ENCODE data around the gene ZBTB17.

The ZBTB17 gene

GRCh38 chr1:16019644-16020277 is 43.9 kb upstream of the ZBTB17 start:
- H3K4me3 ChIP-seq (ENCODE audit: low read depth, low read length): no peak overlapping the region
- no peak for TF ChIP-seq CTCF (IDR thresholded peaks at IDR 0.05; ENCODE audit: low read depth, low read length)
- DNase-seq: no peak
- H3K36me3 ChIP-seq: no peaks in the 10 kb centered on the region
- no peaks in the 10 kb centered on the region for H3K27me3 ChIP-seq (ENCODE audit: insufficient read depth, low read depth, severe bottlenecking)
- no peaks in the 10 kb centered on the region for H3K9me3 ChIP-seq (ENCODE audit: severe bottlenecking)
- no peak overlapping the region for H3K27ac ChIP-seq

- H3K27ac ChIP-seq: no peak overlapping the region
- H3K36me3 ChIP-seq: no peaks in the 10 kb centered on the region
- no peak for TF ChIP-seq CTCF (IDR thresholded peaks at IDR 0.05; ENCODE audit: low read depth, low read length)
- DNase-seq: no peak
- H3K27me3 ChIP-seq (ENCODE audit: insufficient read depth, low read depth, severe bottlenecking): no peaks in the 10 kb centered on the region
- H3K9me3 ChIP-seq (ENCODE audit: severe bottlenecking): no peaks in the 10 kb centered on the region
- H3K4me3 ChIP-seq (ENCODE audit: low read depth, low read length): no peak overlapping the region
These were observed 43.1 kb upstream of the ZBTB17 start for GRCh38 chr1:16018749-16019643.

- no peaks in the 10 kb centered on the region for H3K27me3 ChIP-seq (ENCODE audit: insufficient read depth, low read depth, severe bottlenecking)
- no peaks in the 10 kb centered on the region for H3K36me3 ChIP-seq
- TF ChIP-seq CTCF (IDR thresholded peaks at IDR 0.05; ENCODE audit: low read depth, low read length): no peak
- H3K4me3 ChIP-seq (ENCODE audit: low read depth, low read length): no peak overlapping the region
- H3K9me3 ChIP-seq (ENCODE audit: severe bottlenecking): no peaks in the 10 kb centered on the region
- no peak for DNase-seq
- H3K27ac ChIP-seq: no peak overlapping the region
These were observed 42.4 kb upstream of the ZBTB17 start for GRCh38 chr1:16018308-16018707.

GRCh38 chr1:16017461-16018303 is 41.8 kb upstream of the ZBTB17 start, which contains the start of gene HSPB7:
Gene HSPB7, minus strand, starts transcription at chr1:16018043. Its CDS starts 80 bp downstream, at chr1:16017963.
- Histone ChIP-seq H3K27ac (no peak within 1 kb of the TSS), H3K36me3 (no peaks in the 10 kb centered on the region), H3K4me3 (ENCODE audit: low read depth, low read length) (no peak within 1 kb of the TSS), H3K27me3 (ENCODE audit: insufficient read depth, low read depth, severe bottlenecking) (no peaks in the 10 kb centered on the region), H3K9me3 (ENCODE audit: severe bottlenecking) (no peaks in the 10 kb centered on the region)
- peak; percentile 25; the same call in 1 of the 2 replicates for TF ChIP-seq CTCF (IDR thresholded peaks at IDR 0.05; ENCODE audit: low read depth, low read length)
- DNase-seq: peak; percentile 40

GRCh38 chr1:16017076-16017460 is 41.2 kb upstream of the ZBTB17 start:
- DNase-seq: no peak
- TF ChIP-seq CTCF (IDR thresholded peaks at IDR 0.05; ENCODE audit: low read depth, low read length): no peak
- H3K27ac ChIP-seq: no peak overlapping the region

More at GRCh38 chr1:16017076-16017460, 41.2 kb upstream of the ZBTB17 start:
- Histone ChIP-seq H3K36me3 (no peaks in the 10 kb centered on the region), H3K4me3 (ENCODE audit: low read depth, low read length) (no peak overlapping the region), H3K9me3 (ENCODE audit: severe bottlenecking) (no peaks in the 10 kb centered on the region), H3K27me3 (ENCODE audit: insufficient read depth, low read depth, severe bottlenecking) (no peaks in the 10 kb centered on the region)

Measured in WERI-Rb-1 (cell line).